HFFc6 (cell line): ENCODE data around the gene PDE1A. TPM values are rescaled to one million over a fixed set of nuclear protein-coding genes. Genes with fewer than 3 reads are reported as not detected.

Source experiments
- DNase-seq: peaks from one replicate; pipeline ENCODE4 v3.0.0-alpha.2; 2018
- H3K27ac Mint-ChIP-seq: 2 replicates; pipeline ENCODE4 v1.8.0; 2020; ENCODE audit warnings: mild to moderate bottlenecking, mixed read lengths
- H3K27me3 Mint-ChIP-seq: 2 replicates; pipeline ENCODE4 v1.8.0; 2021; ENCODE audit warnings: mild to moderate bottlenecking, moderate library complexity, mixed read lengths; ENCODE audit not compliant: insufficient read depth
- H3K36me3 Mint-ChIP-seq: 2 replicates; pipeline ENCODE4 v1.8.0; 2021; ENCODE audit warnings: low read depth, mixed read lengths
- H3K4me1 Mint-ChIP-seq: 2 replicates; pipeline ENCODE4 v1.8.0; 2020; ENCODE audit warnings: low read depth, mixed read lengths
- H3K4me3 Mint-ChIP-seq: 2 replicates; pipeline ENCODE4 v1.8.0; 2020; ENCODE audit warnings: mild to moderate bottlenecking, moderate library complexity, mixed read lengths
- H3K9me3 Mint-ChIP-seq: 2 replicates; pipeline ENCODE4 v1.8.0; 2020; ENCODE audit warnings: mild to moderate bottlenecking, mixed read lengths
- total RNA-seq, 6 experiments: library from RNA; stranded (reverse); fragmentation: NEBNext Ultra II Directional; extraction: Animal tissue kit (Norgen Biotek cat#: 25700); gene quantifications; 2 replicates in 1 of 6; 3 replicates in 5 of 6; pipeline ENCODE4 v1.2.3, GENCODE V29; 2021
- TF ChIP-seq, protein P1 (sequence below): fragments of 200-600 bp; sonication (generic); IDR thresholded peaks from 2 replicates; pipeline ENCODE4 v1.5.0; 2021; ENCODE audit warnings: antibody characterized with exemption, mild to moderate bottlenecking

Gene PDE1A
- total RNA-seq, 6 experiments from 2014 or later = 2.7 to 8.0 (median 3.9) TPM

DNA sequence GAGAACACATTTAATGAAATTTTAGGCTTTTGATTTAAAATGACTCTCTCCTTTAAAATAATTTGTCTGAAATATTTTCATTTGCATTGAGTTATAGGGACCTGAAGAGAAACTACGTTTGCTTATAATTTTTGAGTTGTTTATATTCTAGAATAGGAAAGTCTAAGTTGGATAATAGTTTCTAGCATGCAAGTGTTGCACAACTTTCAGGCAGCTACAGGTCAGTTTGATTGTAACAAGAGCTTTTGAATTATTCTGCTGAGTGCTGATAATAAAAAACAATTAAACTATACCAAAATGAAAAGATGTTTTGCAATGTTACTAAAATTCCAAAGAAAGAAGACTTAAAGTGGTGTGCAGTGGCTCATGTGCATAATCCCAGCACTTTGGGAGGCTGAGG, 71.0 kb downstream of the PDE1A start:
- Mint-ChIP-seq H3K36me3 (no peaks in the 10 kb centered on the region), H3K27ac (no peak overlapping the region), H3K9me3 (no peaks in the 10 kb centered on the region), H3K4me3 (no peak overlapping the region), H3K27me3 (no peaks in the 10 kb centered on the region; the same call in 1 of the 2 replicates), H3K4me1 (peaks cover 28% of the 10 kb centered on the region)
- TF ChIP-seq, protein P1, sequence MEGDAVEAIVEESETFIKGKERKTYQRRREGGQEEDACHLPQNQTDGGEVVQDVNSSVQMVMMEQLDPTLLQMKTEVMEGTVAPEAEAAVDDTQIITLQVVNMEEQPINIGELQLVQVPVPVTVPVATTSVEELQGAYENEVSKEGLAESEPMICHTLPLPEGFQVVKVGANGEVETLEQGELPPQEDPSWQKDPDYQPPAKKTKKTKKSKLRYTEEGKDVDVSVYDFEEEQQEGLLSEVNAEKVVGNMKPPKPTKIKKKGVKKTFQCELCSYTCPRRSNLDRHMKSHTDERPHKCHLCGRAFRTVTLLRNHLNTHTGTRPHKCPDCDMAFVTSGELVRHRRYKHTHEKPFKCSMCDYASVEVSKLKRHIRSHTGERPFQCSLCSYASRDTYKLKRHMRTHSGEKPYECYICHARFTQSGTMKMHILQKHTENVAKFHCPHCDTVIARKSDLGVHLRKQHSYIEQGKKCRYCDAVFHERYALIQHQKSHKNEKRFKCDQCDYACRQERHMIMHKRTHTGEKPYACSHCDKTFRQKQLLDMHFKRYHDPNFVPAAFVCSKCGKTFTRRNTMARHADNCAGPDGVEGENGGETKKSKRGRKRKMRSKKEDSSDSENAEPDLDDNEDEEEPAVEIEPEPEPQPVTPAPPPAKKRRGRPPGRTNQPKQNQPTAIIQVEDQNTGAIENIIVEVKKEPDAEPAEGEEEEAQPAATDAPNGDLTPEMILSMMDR = no peak
- no peak for DNase-seq

DNA sequence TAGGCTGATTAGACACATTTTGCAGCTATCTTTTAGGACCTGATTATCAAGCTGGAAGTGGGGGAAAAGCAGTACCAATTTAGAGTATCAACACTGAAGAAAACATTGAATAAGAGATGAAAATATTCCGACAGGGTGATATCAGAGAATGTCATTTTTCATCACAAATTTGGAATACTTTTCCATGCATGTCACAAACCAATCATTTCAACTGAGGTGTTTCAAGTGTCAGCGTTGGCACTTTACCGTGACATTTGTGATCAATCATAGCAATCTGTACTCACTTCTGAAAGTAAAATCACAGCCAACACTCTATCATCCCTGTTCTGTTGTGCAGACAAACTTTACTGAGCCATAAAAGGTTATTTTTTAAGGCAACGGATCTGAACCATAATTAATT, 75.4 kb downstream of the PDE1A start:
- Mint-ChIP-seq H3K27ac (no peak overlapping the region), H3K4me3 (no peak overlapping the region), H3K27me3 (no peaks in the 10 kb centered on the region; the same call in 1 of the 2 replicates), H3K4me1 (no peaks in the 10 kb centered on the region), H3K9me3 (no peaks in the 10 kb centered on the region), H3K36me3 (no peaks in the 10 kb centered on the region)
- TF ChIP-seq, protein P1 = no peak
- DNase-seq = no peak

GRCh38 chr2:182349268-182349667, 77.6 kb downstream of the PDE1A start:
- Mint-ChIP-seq H3K36me3 (no peaks in the 10 kb centered on the region), H3K4me1 (no peaks in the 10 kb centered on the region), H3K27me3 (no peaks in the 10 kb centered on the region), H3K27ac (no peak overlapping the region), H3K9me3 (no peaks in the 10 kb centered on the region), H3K4me3 (no peak overlapping the region)
- no peak for DNase-seq
- TF ChIP-seq, protein P1 = no peak

- no peak for DNase-seq
- H3K27me3 Mint-ChIP-seq = no peaks in the 10 kb centered on the region
- no peaks in the 10 kb centered on the region for H3K36me3 Mint-ChIP-seq
- H3K27ac Mint-ChIP-seq = no peak overlapping the region
- TF ChIP-seq, protein P1 = no peak
- H3K4me3 Mint-ChIP-seq = no peak overlapping the region
- H3K9me3 Mint-ChIP-seq = no peaks in the 10 kb centered on the region
- H3K4me1 Mint-ChIP-seq = no peaks in the 10 kb centered on the region
Measured at GRCh38 chr2:182345384-182345783, 81.5 kb downstream of the PDE1A start.

DNA sequence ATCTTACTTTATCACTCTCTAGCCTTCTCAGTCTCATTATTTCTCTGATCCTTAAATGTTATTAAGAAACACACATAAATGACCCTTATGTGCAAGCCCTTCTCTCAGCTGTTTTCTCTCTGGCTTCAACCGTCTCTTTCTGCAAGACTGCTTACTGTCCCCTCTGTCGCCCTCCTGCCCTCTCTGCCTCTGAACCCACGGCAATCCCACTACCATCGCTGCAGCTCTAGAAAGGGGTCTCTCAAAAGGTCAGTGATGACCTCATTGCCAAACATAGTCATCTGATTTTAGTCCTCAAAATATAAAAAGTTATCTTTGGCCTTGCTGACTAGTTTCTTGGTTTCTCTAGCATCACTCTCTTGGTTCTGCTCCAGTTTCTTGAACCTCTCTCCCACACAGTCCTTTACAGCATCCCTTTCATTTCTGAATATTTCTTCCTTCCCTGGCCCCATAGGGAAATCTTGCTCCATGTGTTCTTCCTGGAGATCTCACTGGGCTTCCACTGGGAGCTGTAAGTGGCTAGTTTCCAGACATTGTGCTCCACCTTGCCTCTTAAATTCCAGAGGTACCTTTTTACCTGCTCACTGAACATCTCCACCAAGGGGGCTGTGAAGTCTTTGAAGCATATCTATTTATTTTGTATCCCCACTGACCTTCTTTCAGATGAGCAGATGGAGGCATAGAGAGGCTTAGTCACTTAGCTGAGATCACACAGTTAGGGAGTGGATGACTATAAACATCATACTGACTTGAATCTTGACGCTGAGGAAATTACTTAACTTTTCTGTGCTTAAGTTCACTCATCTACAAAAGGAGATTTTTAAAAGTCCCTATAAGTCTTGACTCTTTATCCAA, 96.2 kb downstream of the PDE1A start:
- H3K9me3 Mint-ChIP-seq = peaks cover 18% of the 10 kb centered on the region
- H3K27me3 Mint-ChIP-seq = no peaks in the 10 kb centered on the region
- TF ChIP-seq, protein P1 = no peak
- H3K27ac Mint-ChIP-seq = no peak overlapping the region
- H3K4me3 Mint-ChIP-seq = no peak overlapping the region
- H3K36me3 Mint-ChIP-seq = peaks cover 17% of the 10 kb centered on the region
- H3K4me1 Mint-ChIP-seq = peaks cover 6% of the 10 kb centered on the region
- DNase-seq = no peak
